GM21529 (cell line): ENCODE measurements around the gene LZTFL1.
"Not testable (repeated sequence)": the region's sequence is repeated elsewhere in the genome, so short reads cannot be mapped to it uniquely, and the experiment has no call there.

Source experiments
- ATAC-seq: cut with Tn5 transposase; IDR thresholded peaks from one replicate; pipeline ENCODE4 v1.9.1; 2021; ENCODE audit not compliant: unreplicated experiment

The LZTFL1 gene

DNA sequence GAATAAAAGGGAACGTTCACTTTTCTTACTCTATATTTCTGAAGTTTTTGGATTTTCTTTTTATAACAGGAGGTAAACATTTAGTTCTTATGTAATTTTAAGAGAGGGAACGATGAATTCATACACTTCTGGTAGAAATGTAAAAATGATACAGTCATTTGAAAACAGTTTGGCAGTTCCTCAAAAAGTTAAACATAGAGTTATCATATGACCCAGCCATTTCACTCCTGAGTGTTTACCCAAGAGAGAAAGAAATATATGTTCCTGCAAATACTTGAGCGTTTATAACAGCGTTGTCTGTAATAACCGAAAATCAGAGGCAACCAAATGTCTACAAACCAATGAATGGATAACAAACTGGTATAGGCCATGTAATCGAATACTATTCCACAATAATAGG is 23.6 kb upstream of the LZTFL1 start:
- no peak for ATAC-seq

DNA sequence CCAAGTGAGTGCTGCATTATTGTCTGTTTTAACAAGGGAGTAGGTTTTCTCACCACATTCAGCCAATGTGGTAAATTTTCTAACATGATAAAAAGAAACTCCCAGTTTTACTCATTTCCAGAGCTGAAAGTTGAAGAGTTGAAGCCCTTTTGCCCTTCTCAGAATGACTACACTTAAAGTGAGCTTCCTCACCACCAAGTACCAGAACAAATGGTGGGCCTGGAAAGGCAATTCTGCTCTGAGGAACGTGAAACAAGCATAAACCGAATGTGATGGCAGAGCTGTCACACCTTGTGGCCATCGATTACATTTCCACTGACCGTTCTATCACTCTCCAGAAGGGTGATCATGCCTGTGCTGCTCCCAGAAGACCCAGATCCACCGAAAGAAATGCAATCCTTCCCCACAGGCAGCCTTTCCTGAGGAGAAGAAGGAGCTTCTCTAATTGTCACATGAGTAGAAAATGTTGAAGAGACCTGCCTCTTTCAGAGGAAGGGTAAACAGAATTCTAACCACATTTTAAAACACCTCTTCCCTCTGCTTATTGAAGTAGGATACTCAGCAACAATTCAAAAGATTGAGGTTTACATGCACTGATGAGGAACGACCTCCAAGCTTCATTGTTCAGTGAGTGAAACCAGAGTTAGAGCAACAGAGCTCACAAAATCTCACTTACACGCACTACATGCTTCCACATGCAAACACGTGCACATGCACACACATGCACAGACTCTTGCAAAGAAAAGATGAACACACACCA is 23.0 kb upstream of the LZTFL1 start:
- peak; percentile 74 for ATAC-seq

DNA sequence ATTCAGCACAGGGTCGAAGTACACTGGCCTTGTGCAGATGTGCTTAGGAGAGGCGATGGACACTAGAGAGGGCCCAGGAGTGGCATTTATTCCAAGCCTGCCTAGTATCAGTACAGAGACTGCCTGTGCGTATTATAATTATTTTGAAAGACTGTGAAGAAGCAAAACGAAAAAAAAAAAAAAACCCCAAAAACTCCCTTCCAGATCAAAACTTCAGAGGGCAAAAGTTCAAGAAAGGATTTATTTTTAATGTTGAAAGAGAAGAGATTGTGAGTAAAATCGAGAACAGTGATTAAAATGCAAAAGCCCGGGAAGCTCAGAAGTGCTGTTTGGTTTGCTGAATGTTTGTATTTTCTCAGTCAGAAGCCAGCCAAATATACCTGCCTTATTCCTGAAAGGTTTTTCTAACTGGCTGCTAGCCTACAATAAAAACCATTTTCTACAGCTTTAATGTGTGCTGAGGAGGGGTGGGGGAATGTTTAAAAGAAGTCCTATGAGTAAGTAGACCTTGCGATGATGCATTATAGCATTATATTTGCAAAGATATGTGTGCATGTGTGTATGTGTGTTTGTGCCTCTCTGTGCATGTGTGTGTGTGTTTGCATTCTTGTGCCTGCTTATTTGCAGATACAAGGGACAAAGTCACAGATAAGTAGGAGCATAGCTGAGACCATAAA is 19.3 kb upstream of the LZTFL1 start:
- peak; percentile 55 for ATAC-seq

DNA sequence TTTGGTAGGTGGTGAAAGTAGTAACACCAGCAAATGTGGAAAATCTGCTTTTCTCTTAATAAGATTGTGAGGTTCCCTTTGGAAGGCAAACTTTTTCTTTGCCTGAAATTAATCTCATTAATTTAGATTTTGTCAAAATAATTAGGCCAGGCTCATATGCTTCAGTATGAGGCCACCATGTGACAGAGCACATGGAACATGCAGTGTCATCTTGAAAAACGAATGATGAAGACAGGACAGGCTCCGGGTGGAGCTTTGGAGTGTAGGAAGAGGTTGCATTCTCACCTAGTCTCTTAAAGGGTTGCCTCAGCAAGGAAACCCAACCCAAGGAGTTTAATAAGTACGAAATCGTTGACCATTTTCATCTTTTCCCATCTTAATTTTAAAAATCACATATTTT is 18.6 kb upstream of the LZTFL1 start:
- no peak for ATAC-seq

DNA sequence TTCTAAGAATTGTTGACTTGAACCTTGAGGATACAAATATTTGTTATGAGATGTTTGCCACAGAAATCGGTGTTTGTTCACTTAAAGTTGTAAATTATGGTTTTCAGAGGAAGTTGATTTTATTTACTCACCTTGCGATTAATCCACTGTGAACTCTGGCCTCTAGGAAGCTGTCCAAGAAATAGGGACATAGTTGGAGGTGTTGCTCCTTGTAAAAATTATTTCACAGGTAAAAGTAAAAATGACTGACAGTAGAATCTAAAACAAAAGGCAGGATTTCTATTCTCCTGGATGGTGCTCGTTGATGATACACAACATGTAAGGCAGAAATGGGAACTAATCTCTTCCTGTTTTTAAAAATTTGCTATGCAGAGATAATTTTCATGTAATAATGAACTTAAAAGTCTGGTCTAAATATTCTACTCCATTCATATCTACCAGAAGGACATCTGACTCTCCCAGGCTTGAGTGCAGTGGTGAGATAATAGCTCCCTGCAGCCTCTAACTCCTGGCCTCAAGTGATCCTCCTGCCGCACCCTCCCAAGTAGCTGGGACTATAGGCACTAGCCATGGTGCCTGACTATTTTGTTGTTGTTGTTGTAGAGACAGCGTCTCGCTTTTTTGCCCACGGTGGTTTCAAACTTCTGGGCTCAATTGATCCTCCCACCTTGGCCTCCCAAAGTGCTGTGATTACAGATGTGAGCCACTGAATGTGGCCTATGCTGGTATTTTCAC is 17.1 kb upstream of the LZTFL1 start:
- ATAC-seq: no peak

DNA sequence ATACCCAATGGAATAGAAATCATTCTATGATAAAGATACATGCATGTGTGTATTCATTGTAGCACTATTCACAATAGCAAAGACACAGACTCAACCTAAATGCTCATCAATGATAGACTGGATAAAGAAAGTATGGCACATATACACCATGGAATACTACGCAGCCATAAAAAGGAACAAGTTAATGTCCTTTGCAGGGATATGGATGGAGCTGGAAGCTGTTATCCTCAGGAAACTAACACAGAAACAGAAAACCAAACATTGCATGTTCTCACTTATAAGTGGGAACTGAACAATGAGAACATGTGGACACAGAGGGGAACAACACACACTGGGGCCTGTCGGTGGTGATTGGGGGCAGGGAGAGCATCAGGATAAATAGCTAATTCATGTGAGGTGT is 15.1 kb upstream of the LZTFL1 start:
- ATAC-seq: not testable (repeated sequence)

DNA sequence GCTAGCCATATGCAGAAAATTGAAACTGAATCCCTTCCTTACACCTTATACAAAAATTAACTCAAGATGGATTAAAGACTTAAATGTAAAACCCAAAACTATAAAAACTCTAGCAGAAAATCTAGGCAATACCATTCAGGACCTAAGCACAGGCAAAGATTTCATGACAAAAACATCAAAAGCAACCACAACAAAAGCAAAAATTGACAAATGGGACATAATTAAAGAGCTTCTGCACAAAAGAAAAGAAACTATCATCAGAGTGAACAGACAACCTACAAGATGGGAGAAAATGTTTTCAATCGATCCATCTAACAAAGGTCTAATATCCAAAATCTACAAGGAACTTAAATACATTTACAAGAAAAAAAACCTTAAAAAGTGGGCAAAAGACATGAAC is 14.4 kb upstream of the LZTFL1 start:
- ATAC-seq: not testable (repeated sequence)

DNA sequence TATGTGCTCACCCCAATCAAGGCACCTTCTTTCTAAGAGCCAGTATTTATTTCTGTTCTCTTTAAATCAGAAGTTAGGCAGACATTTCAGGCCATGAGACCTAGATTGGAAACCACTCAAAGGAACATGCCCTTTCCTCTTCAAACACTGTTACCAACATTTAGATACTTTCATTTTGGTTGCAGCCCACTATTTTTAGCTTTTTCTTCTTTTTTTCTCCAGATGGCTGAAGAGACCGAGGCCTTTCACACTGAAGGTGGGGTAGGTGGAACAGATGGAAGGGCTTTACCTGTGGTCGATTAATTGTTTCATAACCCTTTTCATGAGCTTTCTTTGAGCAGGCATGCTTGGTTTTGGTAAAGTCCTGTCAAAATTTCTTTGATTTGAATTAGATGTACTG is 10.9 kb upstream of the LZTFL1 start:
- no peak for ATAC-seq

DNA sequence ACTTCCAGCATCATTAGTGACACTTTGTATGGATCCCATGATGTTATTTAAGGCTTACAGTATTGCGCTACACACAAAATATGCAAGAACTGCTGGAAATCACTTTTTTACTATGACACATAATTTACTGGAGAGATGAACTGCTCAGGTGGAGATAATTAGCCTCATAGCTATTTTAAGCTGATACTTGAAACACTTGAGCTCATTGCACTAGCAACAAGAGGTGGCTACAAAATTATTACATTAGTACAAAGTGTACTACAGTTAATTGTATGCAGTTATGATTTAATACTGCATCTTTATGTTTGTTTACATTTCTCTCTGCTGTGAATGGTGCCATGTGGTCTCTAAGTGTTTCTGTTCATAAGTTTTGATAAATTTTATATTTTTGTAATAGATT is 6.5 kb upstream of the LZTFL1 start:
- no peak for ATAC-seq

DNA sequence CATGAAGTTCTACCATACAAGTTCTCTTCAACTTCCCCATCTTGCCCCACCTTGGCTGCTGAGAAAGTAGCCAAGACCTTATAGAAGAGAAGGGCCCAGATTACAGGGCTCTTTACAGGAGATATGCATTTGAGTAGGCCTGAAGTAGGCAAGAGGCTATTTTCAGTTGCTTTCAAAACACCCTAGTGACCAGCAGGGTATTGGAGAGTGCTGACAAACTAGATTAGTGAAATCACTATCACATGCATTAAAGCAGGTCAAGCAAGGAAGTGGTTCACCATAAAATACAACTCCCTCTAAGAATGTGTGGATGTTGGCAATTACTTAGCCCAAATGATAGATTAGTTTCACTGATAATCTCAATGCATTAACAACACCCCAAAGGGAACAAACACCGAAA is 2.7 kb upstream of the LZTFL1 start:
- ATAC-seq: no peak

DNA sequence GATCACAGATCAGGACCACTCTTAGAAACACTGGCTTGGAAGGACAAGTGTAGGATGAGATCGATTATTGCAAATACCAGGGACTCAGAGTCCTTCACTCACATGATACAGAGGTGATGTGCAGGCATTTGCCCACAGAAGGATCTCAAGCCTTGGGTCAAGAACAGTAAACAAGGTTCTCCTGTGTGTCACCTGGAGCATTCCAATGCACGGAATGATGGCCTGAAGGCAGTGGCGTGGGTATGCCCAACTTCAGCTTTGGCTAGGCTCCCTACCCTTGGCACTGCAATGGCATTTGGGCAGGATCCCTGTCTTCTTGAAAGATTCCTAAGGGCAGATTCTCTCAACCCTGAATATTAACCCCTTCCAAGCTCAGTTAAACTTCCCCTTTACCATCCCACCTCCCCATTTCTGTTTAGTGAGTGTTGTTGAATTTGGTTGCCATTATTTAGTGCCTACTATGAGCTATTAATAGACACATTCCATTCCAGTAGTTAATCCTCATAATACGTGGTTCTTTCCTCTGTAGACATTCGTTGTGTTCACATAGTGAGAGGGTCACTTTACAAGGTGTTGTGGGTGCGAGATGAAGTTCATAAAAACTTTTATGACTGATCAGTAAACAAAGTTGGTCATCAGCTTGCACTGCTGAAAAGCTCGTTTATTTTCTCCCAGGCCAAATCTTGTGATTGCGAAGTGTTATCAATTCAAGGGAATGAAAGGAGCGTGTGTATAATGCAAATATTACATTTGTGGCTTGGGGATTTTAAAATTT is 1.1 kb upstream of the LZTFL1 start:
- no peak for ATAC-seq

DNA sequence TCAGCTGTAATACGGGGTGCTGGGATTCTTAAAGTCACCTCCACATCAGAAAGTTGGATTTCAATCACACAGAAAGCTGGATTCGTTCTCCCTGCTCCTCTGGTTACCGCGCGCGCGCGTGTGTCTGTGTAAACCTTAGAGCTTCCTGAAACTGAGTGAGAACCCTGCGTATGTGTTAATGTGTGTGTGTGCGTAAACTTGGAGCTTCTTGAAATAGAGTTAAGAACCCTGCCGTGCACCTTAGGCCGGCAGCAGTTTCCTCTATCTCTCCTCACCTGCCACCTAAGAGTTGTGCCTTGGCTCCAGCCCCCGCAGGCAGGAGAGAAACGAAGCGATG is 531 bp downstream of the LZTFL1 start:
- peak; percentile 18 for ATAC-seq

DNA sequence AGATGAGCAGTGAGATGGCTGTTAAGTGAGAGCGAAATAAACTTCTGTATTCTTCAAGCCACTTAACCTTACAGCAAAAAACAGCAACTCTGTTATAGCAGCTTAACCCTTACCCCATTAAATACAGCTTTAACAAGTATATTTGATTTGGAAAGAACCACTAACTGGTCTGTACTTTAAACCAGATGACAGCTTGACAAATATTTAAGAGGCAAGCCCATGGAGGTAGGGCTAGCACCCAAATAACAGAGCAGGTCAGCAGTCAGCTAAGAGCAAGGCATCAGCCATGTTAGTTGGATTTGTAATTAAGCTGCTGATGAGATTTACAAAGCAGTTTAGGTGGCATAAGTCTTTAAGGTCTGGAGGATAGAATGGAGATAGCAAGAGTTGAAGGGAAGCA is 3.5 kb downstream of the LZTFL1 start:
- no peak for ATAC-seq

DNA sequence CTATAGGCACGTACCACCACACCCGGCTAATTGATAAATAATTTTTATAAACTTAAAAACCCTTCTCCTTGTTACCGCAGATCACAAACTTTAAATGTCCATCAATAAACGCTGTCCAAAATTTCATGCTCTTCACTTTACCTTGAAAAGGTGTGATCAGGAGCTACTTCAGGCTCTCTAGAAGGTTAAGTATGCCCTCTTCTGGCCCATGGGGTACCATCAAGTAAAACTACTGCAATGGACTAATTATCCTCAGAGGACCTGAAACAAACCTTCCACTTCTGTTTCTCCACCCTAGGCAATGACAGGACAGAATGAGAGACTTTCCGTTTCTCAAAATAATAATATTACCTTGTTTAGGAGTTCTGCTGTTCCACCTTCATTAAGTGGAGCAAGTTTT is 9.2 kb downstream of the LZTFL1 start:
- ATAC-seq: no peak

DNA sequence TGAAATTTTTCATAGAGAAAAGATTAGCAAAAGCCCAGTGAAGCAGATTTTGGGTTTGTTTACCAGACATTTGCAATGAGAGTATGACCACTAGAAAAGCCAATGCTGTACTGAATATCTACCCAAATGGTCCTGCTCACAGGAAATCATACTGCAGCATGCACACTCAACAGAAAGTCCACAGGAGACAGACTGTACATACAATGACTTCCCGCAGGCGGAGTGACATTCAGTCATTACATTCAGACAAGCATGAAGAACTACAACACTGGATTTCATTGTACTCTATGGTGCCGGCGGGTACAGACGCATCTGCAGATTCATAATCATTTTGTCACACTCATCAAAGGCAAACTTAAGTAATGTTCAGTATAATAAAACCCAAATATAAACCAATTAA is 11.8 kb downstream of the LZTFL1 start:
- no peak for ATAC-seq

DNA sequence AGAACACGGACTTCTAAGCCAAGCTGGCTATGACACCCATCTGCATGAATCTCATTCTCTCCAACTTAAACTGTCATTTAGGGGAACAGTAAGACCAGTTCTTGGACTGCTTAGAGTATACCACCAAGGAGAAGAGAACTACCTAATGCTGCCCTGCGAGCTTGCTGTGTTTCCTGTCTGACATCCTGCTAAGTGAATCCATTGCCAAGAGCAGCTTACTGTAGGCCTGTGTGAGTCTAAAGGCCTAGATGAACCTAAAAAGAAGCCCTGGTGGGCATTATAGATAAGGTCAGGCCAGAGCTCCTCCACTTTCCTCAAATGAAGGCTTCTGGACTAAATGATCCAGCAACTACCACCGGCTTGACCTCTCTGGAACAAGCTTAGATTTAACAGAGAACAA is 15.0 kb downstream of the LZTFL1 start:
- no peak for ATAC-seq

DNA sequence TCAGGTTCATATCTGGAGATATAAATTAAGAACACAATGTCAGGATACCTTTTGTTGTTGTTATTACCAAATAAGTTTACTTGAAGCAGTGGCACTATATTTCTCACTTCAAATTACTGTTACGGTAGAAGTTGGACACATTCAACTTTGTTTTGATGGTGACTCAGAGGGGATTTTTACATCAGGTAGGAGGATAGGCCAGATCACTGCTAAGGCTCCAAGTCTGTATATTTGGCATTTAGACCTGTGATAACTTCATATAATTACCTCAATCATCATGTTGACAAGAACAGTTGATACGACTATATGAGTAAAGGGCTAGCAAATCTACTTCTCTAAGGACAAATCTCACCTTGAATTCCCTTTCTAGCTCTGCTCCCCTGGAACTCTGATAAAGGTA is 15.6 kb downstream of the LZTFL1 start:
- ATAC-seq: no peak

DNA sequence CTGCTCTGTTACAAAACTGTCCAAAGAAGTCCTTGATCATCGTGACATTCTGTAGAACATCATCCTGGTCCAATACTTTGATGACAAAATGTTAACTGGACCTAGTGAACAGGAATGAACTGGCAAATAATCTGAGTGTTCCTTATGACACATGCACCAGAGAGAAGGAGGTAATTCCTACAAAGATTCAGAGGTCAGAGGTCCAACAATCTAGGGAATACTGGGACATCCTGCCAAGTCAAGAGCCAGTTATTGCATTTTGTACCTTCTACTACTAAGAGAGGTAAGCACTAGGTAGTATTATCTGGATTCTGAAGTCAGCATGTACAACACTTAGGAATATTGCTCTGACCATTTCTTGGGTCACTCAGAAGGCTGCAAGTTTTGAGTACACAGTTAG is 20.8 kb downstream of the LZTFL1 start:
- ATAC-seq: no peak

DNA sequence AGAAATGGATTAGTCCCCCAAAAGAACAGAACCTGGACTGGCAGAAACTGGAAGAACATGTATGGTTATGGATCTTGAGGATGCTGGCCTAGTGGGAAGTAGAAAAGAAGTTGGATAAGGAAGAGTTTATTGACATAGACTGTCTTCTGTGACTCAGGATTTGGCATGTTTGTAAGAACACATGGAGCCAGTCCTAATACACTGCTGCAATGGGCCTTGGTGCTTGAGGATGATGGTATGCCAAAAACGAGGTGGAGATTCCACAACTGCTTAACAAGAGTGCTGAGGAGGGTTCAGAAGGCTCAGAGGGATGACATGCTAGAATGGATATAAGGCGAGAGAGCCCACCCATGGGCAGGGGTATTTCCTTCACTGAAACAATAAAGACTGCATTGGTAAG is 22.4 kb downstream of the LZTFL1 start:
- ATAC-seq: no peak

DNA sequence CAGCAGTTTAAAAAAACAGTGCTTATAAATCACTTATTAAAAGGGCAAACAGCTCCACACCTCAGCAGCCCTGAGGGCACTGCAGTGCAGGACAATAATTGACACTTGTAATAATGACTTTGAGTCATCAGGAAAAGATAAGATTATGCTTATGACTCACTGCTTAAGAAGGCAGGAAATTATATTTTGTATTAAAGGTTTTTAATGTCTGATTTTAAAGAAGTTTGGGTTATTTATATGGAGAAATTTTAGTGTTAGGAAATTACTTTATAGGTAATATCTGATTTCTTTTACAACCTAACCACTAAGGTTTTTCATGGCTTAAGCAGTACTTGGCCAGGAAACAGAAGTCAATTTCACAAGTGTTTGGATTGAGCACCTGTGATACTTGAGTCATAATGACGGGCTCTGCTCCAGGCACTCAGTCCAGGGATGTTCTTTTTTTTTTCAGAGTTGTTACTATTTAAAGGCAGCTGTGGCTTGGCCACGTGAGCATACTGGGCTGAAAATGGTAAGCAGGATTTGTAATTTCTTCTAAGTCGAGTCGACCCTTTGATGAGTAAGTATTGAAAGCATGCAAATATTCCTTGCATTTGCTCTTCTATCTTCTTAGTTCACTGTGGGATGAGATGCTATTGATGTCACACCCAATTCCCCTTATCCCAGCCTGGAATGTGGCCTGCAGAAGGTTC is 23.9 kb downstream of the LZTFL1 start:
- no peak for ATAC-seq

DNA sequence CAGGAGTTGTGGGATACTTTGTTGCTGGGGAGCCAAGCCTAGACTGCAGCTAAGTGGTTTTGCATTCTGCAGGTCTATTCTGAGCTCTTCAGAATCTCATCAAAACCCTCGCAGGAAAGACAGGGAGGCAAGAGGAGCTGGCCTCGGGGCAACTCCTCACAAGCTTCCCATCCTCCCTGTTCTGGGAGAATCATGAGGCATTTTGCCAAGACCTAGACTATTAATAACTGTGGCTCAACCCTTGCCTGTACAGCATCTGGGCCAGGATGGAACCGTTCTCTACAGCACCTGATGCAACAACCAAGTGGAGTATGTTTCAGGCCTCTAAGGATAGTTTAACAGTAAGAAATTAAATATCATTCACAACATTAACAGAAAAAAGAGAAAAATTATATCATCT is 25.4 kb downstream of the LZTFL1 start:
- ATAC-seq: no peak
